T-helper 17 cell (primary cell): ENCODE measurements around the gene WDFY2. TPM values are rescaled to one million over a fixed set of nuclear protein-coding genes. Genes with fewer than 3 reads are reported as not detected.

ENCODE experiments used
- ATAC-seq: fragments of 150-1000 bp; cut with Tn5 transposase; 2 replicates; pipeline ENCODE4 v1.10.0; 2021; ENCODE audit warnings: mild to moderate bottlenecking, moderate library complexity
- DNase-seq, 3 donors: peaks; one replicate each; pipeline versions ENCODE4 v3.0.0 to v3.0.0-alpha.2; 2020 to 2021
- H3K9me3 ChIP-seq: one replicate; pipeline ENCODE4 v1.7.0; 2013; ENCODE audit warnings: low read length, mild to moderate bottlenecking; ENCODE audit not compliant: control insufficient read depth, poor library complexity, severe bottlenecking
- H3K27ac Mint-ChIP-seq: one replicate; pipeline ENCODE4 v1.8.0; 2022; ENCODE audit warnings: mild to moderate bottlenecking, moderate library complexity, mixed read lengths
- H3K27me3 Mint-ChIP-seq: one replicate; pipeline ENCODE4 v1.8.0; 2022; ENCODE audit warnings: mixed read lengths
- H3K36me3 Mint-ChIP-seq: one replicate; pipeline ENCODE4 v1.8.0; 2022; ENCODE audit warnings: low read depth, mixed read lengths
- H3K4me1 Mint-ChIP-seq: one replicate; pipeline ENCODE4 v1.8.0; 2022; ENCODE audit warnings: mild to moderate bottlenecking, mixed read lengths
- H3K4me3 Mint-ChIP-seq: one replicate; pipeline ENCODE4 v1.8.0; 2022; ENCODE audit warnings: mild to moderate bottlenecking, moderate library complexity, mixed read lengths
- total RNA-seq, 4 donors: library from RNA in 2 of 4; stranded (reverse) in 2 of 4; gene quantifications; one replicate each; pipeline ENCODE4 v1.2.3 and lab custom pipeline; 2022 to 2026

The WDFY2 gene
- total RNA-seq, 2 donors from 2014 or later = 41.5 to 52.2 TPM

DNA sequence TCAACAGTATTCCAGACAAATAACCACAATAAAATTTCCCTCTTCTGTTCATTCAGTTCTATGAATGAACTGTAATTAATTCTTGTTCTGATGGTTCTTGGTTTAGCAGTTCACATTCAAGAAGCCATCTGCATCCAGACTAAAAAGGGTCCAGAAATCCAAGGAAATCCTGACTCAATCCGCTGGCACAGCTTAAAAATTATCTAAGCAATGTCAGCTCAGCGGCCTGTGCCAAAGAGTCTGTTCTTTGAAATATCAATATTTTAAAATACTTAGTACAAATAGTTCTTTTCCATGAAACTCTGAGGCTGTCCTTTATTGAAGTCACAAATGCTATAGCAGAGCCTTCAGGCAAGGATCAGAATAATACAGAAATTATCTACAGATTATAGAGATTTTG lies 162.5 kb downstream of the WDFY2 start:
- Mint-ChIP-seq H3K4me1 (peaks cover 2% of the 10 kb centered on the region), H3K27me3 (no peaks in the 10 kb centered on the region), H3K4me3 (no peak overlapping the region), H3K36me3 (peaks cover 7% of the 10 kb centered on the region), H3K27ac (no peak overlapping the region)
- ATAC-seq (no peak), DNase-seq (no peak)
- H3K9me3 ChIP-seq = peaks cover 8% of the 10 kb centered on the region

DNA sequence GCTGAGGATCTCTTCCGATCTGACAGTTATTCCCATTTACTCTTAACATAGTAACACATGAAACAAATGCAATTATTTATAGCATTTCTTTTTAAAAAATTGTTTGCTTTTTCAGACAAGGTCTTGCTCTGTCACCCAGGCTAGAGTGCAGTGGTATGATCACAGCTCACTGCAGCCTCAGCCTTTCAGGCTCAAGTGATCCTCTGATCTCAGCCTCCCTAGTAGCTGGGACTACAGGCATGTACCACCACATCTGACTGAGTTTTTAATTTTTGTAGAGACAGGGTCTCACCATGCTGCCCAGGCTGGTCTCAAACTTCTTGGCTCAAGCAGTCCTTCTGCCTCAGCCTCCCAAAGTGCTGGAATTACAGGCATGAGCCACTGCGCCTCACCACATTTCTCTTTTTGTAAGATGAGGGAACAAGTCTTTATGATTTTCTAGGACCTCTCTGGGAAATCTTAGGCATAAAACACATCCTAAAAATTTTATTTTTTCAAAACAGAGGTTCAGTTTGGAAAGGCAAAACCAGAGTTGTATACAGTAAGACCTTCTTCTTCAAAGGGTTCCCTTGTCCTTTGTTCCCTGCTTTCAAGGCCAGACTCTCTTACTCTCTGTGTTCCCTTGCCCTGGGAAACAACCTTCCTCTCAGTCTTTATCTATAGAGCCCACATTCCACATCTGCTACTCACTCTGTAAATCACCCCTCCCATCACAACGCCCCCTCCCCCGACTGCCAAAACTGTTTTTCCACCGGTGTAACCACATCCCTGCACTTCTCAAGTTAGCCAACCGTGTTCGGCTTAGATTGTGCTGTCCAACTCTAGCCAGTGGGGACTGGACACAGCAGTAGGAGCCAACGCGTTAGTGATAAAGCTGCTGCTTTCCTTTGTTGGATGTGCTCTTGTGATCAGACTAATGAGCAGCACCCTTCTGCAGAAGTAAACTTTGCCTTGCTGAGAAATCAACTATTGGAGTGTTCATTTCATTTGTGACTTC lies 163.5 kb downstream of the WDFY2 start:
- DNase-seq = no peak
- H3K4me1 Mint-ChIP-seq = peaks cover 2% of the 10 kb centered on the region
- H3K4me3 Mint-ChIP-seq = no peak overlapping the region
- H3K9me3 ChIP-seq = peaks cover 8% of the 10 kb centered on the region
- ATAC-seq = no peak
- no peaks in the 10 kb centered on the region for H3K27me3 Mint-ChIP-seq
- no peak overlapping the region for H3K27ac Mint-ChIP-seq
- peaks cover 6% of the 10 kb centered on the region for H3K36me3 Mint-ChIP-seq

DNA sequence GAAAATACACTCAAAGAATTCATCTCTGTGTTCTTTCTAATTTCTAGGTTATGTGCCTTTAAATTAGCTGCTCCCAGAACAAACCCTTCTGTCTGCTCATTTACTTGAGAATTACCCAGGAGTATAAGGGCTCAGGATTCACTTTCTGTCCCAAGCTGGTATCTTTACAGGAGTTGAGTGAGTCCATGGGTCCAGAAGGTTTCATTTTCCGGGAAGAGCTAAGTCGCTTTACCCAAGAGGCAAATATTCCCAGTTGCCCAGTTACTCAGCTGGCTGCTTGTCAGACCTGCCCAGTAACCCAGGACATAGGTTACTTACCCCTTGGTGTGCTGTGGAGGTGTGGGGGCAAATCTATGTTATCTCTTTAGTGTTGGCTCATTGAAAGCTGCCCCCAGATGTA lies 172.4 kb downstream of the WDFY2 start:
- no peak overlapping the region for H3K4me3 Mint-ChIP-seq
- no peaks in the 10 kb centered on the region for H3K27me3 Mint-ChIP-seq
- ATAC-seq (no peak), DNase-seq (no peak)
- H3K4me1 Mint-ChIP-seq = peaks cover 8% of the 10 kb centered on the region
- H3K9me3 ChIP-seq = no peaks in the 10 kb centered on the region
- peaks cover 7% of the 10 kb centered on the region for H3K36me3 Mint-ChIP-seq
- H3K27ac Mint-ChIP-seq = peak overlapping the region; percentile 34

GRCh38 chr13:51758691-51759090 lies 174.4 kb downstream of the WDFY2 start:
- DNase-seq = no peak
- H3K36me3 Mint-ChIP-seq = peaks cover 7% of the 10 kb centered on the region
- ATAC-seq = no peak
- H3K4me1 Mint-ChIP-seq = peaks cover 14% of the 10 kb centered on the region
- H3K27me3 Mint-ChIP-seq = no peaks in the 10 kb centered on the region
- H3K9me3 ChIP-seq = no peaks in the 10 kb centered on the region
- no peak overlapping the region for H3K4me3 Mint-ChIP-seq
- no peak overlapping the region for H3K27ac Mint-ChIP-seq

DNA sequence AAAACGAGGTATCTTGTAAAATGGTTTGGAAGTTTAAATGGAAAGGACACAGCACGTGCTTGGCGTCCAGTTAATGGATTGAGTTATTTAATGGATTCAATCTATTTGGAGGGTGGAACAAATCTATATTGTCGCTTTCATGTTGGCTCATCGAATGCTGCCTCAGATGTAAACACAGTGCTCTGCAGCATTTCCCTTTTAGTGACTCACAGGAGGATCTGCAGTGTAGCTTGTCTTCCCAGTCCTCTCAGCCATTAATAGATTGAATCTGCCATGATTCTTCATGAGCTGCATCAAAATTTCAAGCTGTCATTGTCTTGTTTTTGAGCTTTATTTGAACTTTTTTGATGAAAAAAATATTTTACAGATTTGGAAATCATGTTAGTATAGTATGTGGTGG lies 175.0 kb downstream of the WDFY2 start:
- peaks cover 7% of the 10 kb centered on the region for H3K36me3 Mint-ChIP-seq
- no peak for ATAC-seq
- no peaks in the 10 kb centered on the region for H3K9me3 ChIP-seq
- DNase-seq = no peak
- peaks cover 14% of the 10 kb centered on the region for H3K4me1 Mint-ChIP-seq
- no peak overlapping the region for H3K27ac Mint-ChIP-seq
- no peak overlapping the region for H3K4me3 Mint-ChIP-seq
- H3K27me3 Mint-ChIP-seq = no peaks in the 10 kb centered on the region

DNA sequence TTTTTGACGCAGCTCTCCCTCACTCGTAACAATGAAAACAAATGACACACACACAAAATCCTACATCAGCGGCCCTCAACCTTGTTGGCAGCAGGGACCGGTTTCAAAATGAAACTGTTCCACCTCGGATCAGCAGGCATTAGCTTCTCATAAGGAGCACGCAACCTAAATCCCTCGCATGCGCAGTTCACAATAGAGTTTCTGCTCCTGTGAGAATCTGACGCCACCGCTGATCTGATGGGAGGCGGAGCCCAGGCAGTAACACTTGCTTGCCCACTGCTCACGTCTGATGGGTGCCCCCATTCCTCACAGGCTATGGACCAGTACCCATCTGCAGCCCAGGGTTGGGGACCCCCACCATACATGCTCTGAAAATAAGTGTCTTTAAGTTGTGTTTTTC lies 176.3 kb downstream of the WDFY2 start:
- DNase-seq (no peak), ATAC-seq (no peak)
- no peaks in the 10 kb centered on the region for H3K9me3 ChIP-seq
- Mint-ChIP-seq H3K4me1 (peaks cover 25% of the 10 kb centered on the region), H3K36me3 (peaks cover 7% of the 10 kb centered on the region), H3K4me3 (no peak overlapping the region), H3K27ac (peak overlapping the region; percentile 45), H3K27me3 (no peaks in the 10 kb centered on the region)

DNA sequence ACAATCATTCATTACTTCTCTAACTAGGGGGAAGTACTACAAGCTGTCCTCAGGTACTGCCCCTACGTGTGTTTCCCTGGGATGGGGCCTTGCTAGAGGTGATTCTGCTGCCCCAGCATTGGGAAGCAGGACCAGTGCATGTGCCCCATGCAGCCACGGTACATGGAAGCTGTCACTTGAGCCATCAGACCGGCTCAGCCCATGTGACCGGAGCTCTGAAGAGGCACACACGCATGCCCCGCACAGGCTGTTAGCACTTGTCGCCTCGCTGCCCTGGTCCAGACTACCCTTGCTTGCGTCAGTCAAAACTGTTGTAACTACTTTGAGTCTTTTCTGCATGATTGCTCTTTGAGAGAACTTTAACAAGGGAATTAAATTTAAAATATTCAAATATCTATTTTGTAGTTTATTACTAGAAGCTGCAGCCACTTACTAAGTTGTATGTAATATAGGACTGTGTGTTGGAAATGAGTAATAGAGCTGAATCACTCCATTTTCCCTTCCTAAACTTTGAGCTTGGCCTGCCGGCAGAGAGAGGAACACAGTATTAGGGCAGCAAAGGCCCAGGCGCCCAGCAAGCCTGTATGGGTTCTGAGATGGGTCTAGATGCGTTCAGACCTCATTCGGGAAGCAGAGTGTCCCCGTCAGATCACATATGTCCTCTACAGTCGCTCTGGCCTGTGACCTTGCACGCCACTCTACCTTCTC lies 177.5 kb downstream of the WDFY2 start:
- Mint-ChIP-seq H3K4me3 (no peak overlapping the region), H3K27ac (peak overlapping the region; percentile 98), H3K27me3 (no peaks in the 10 kb centered on the region), H3K36me3 (peaks cover 10% of the 10 kb centered on the region), H3K4me1 (peaks cover 29% of the 10 kb centered on the region)
- no peaks in the 10 kb centered on the region for H3K9me3 ChIP-seq
- no peak for DNase-seq
- no peak for ATAC-seq

GRCh38 chr13:51763486-51763885 lies 179.2 kb downstream of the WDFY2 start:
- no peaks in the 10 kb centered on the region for H3K9me3 ChIP-seq
- DNase-seq (no peak), ATAC-seq (no peak)
- H3K36me3 Mint-ChIP-seq = peaks cover 12% of the 10 kb centered on the region
- H3K4me3 Mint-ChIP-seq = no peak overlapping the region
- no peaks in the 10 kb centered on the region for H3K27me3 Mint-ChIP-seq
- peak overlapping the region; percentile 98 for H3K27ac Mint-ChIP-seq
- peaks cover 29% of the 10 kb centered on the region for H3K4me1 Mint-ChIP-seq

DNA sequence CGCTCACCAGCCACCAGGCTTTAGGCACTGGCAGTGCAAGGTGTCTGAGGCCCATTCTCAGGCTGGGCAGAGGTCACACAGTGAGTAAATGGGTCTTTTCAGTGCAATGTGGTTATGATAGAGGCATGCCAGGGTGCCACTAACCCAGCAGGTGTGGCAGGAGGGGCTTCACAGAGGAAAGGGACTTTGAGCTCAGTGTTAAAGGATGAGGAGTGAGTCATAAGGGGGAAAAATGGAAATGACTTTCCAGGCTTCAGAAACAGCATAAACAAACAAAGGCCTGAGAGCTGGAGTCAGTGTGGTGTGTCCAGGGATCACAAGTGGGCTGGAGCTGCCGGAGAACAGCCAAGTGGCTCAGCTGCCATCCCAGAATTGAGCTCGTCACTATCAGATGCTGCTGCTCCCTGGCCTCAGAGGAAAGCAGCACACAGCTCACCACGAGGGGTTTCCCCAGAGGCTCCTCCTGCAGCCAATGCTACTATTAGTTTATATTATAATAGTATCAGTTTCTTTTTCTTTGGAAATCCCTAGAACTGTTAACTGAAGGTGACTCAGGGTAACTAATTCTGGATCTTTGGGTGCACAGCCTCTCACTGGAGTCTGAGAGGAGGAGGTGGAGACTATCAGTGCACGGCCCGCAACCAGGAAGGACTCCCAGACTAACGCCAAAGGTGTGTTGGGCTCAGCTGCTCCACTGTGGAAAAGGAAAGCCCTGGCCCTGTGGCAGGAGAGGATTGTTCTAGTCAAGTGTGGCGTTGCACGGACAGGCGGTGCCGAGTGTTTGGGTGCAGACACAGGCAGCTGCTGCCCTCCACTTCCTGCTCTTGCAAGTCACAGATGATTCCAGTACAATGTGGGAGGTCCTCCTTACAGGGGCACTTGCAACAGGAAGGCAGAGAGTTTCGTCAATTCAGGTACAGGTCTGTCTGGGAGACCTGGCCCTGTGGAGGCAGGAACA lies 180.2 kb downstream of the WDFY2 start:
- H3K9me3 ChIP-seq = no peaks in the 10 kb centered on the region
- H3K4me3 Mint-ChIP-seq = peak overlapping the region; percentile 85
- DNase-seq = peak; percentile 45 to 49 (median 47)
- peak; percentile 95 for ATAC-seq
- peaks cover 12% of the 10 kb centered on the region for H3K36me3 Mint-ChIP-seq
- no peaks in the 10 kb centered on the region for H3K27me3 Mint-ChIP-seq
- peak overlapping the region; percentile 98 for H3K27ac Mint-ChIP-seq
- H3K4me1 Mint-ChIP-seq = peaks cover 29% of the 10 kb centered on the region

GRCh38 chr13:51765142-51765515 lies 180.9 kb downstream of the WDFY2 start:
- no peak for ATAC-seq
- no peak for DNase-seq
- H3K27ac Mint-ChIP-seq = peak overlapping the region; percentile 98
- H3K4me3 Mint-ChIP-seq = peak overlapping the region; percentile 85
- peaks cover 10% of the 10 kb centered on the region for H3K36me3 Mint-ChIP-seq
- H3K27me3 Mint-ChIP-seq = no peaks in the 10 kb centered on the region
- H3K9me3 ChIP-seq = no peaks in the 10 kb centered on the region
- peaks cover 31% of the 10 kb centered on the region for H3K4me1 Mint-ChIP-seq

- H3K9me3 ChIP-seq = no peaks in the 10 kb centered on the region
- Mint-ChIP-seq H3K36me3 (peaks cover 11% of the 10 kb centered on the region), H3K4me3 (no peak overlapping the region), H3K27me3 (no peaks in the 10 kb centered on the region), H3K27ac (peak overlapping the region; percentile 98), H3K4me1 (peaks cover 30% of the 10 kb centered on the region)
- ATAC-seq = no peak
- no peak for DNase-seq
These were observed 182.8 kb downstream of the WDFY2 start for GRCh38 chr13:51767100-51767499.

GRCh38 chr13:51768378-51768921 lies 184.2 kb downstream of the WDFY2 start:
- H3K9me3 ChIP-seq = no peaks in the 10 kb centered on the region
- Mint-ChIP-seq H3K36me3 (peaks cover 7% of the 10 kb centered on the region), H3K27ac (peak overlapping the region; percentile 27), H3K27me3 (no peaks in the 10 kb centered on the region), H3K4me1 (peaks cover 23% of the 10 kb centered on the region), H3K4me3 (no peak overlapping the region)
- DNase-seq = no peak
- no peak for ATAC-seq
